Measurements from ENCODE around the gene CEP78. TPM values are rescaled to one million over a fixed set of nuclear protein-coding genes. Genes with fewer than 3 reads are reported as not detected.
"Not testable (repeated sequence)": the region's sequence is repeated elsewhere in the genome, so short reads cannot be mapped to it uniquely, and the experiment has no call there.

Gene CEP78, protein sequence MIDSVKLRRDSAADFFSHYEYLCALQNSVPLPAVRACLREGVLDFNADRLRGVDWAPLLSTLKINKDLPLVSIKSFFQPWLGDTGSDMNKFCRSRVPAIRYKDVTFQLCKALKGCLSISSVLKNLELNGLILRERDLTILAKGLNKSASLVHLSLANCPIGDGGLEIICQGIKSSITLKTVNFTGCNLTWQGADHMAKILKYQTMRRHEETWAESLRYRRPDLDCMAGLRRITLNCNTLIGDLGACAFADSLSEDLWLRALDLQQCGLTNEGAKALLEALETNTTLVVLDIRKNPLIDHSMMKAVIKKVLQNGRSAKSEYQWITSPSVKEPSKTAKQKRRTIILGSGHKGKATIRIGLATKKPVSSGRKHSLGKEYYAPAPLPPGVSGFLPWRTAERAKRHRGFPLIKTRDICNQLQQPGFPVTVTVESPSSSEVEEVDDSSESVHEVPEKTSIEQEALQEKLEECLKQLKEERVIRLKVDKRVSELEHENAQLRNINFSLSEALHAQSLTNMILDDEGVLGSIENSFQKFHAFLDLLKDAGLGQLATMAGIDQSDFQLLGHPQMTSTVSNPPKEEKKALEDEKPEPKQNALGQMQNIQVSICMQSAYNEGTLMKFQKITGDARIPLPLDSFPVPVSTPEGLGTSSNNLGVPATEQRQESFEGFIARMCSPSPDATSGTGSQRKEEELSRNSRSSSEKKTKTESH
- polyA plus RNA-seq (2013, experiment 1 of 2; ENCODE audit: insufficient read length), result 17.3 TPM
- 18.9 TPM for polyA plus RNA-seq (2013, experiment 2 of 2; ENCODE audit: insufficient read length)

DNA sequence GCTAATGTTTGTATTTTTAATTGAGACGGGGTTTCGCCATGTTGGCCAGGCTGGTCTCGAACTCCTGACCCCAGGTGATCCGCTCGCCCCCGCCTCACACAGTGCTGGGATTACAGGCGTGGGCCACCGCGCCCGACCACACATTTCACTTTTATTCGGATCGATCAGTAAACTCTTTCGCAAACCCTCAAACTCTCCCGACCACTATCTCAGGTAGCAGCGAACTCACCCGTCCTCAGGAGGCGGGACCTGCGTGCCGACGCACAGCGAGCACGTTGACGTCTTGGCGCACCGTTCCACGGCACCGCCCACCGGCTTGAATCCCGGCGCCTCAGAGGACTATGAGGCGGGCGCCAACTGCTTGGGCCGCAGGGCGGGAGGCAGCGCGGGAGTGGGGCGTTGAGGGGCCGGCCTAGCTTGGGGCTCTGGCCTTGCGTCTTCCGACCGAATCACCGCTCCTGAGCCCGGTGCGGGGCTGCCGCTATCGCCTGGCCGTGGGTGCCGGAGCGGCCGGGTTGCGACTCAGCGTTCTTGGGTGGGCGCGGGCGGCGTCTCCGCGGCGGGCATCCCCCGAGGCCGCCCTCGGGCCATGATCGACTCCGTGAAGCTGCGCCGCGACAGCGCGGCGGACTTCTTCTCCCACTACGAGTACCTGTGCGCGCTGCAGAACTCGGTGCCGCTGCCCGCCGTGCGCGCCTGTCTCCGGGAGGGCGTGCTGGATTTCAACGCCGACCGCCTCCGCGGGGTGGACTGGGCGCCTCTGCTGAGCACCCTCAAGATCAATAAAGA lies at the start of gene CEP78:
Gene CEP78, plus strand, starts transcription at position 314 of the 789 bp plus-strand sequence. Its CDS starts 276 bp downstream, at position 590.
- DNase-seq, result peak; percentile 92

DNA sequence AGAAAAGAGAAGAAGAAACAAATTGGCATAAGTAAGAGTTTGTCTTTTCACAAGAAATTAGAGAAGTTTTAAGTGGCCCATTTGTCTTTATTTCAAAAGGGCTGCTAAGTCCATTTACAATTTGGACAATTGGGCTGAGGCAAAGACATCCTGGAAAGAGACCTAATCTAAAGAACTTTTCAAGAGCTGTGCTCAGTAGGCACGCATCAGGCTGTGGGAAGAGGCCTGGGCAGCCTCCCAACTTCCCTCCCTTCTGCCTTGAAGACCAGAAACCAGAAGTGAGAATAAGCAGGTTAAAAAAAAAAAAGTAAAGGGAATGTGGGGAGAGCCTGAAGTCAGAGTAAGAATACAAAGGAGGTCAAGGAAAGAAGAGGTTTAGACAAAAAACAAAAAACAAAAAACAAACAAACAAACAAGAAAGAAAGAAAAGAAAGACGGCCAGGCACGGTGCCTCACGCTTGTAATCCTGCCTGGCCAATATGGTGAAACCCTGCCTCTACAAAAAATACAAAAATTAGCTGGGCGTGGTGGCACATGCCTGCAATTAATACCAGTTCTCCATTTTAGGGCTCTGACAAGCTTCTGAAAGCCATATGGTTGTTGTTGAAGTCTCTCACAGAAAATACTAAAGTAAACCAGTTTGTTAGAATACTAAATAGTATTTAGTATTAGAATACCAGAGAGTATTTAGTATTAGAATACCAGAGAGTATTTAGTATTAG lies 48.0 kb upstream of the CEP78 start:
- peak; percentile 10 for DNase-seq

DNA sequence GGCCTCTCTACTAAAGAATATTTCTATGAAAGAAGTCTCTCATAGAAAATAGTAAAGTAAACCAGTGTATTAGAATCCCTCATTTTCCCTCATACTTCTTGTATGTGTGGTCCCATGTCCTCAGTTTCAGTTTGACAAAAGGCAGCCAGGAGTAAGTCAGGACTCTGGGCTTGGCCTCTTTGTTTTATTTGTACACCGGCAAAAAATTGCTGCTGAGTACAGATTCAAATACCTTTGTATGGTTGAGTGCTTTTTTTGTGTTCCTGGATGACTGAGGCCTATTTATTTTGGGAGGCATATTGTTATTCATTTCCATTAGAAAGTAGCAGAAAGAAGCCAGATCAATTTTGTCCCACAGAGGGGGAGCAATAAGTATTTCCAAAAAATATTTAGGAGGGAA lies 47.3 kb upstream of the CEP78 start:
- no peak for DNase-seq

DNA sequence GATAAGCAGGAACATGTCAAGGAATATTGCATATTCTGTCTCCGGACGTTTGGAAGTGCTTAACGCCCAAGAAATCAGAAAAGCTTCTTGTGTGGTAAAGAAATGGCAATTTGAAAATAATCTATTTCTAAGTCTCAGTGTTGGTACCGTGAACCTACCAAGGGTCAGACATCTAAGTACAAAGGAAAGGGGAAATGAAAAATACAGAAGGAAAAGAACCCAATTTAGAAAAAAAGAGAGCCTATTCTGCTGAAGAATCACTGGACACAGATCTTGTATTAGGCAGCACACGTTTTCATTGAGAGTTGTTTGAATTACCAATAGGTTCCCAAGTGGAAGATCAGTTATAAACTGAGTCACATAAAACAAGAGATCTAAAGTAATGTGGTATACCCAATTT lies 46.9 kb upstream of the CEP78 start:
- no peak for DNase-seq

DNA sequence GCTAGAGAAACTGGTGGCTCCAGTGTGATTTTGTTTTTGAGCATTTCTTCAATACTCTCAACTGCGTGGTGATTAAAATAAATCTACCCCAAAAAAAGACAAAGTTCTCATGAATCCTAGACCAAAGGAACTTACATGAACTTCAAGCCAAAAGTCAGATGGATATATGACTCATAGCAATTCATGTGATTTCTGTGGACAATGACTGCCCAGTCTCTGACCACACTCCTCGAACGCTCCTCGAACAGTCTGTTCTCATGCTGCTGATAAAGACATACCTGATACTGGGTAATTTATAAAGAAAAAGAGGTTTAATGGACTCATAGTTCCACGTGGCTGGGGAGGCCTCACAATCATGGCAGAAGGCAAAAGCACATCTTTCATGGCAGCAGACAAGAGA lies 46.4 kb upstream of the CEP78 start:
- no peak for DNase-seq

DNA sequence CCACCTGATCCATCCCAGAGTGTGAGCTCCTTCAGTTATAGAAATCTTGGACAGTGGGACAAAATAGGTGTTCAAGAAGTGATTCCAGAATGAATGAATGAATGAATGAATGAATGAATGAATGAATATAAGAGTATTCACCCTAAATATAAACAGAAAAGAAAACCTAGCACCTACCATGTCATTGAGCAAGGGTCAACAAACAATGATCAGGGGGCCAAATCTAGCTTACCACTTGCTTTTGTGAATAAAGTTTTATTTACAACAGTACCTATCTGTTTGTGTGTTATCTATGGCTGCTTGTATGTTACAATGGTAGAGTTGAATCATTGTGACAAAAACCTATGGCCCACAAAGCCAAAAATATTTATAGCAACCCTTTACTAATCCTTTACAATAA lies 43.9 kb upstream of the CEP78 start:
- DNase-seq, result no peak

DNA sequence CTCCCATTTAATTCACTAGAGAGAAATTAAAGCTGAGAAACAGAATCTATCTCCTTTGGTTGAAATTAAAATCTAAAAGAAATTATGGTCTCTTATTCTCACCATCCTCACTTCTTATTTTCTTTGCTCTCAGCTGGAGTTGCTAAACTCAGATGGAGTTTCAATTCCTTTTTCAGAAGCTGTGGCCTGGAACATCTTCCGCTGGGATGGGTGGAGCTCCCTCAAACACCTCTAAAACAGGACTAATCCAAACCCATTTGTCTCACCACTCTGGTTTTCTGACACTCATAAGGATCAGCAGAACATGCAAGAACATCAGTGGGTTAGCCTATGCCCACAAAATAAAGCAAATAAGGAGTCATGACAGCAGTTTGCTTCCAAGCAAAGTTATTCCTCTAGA lies 39.6 kb upstream of the CEP78 start:
- DNase-seq, result no peak

DNA sequence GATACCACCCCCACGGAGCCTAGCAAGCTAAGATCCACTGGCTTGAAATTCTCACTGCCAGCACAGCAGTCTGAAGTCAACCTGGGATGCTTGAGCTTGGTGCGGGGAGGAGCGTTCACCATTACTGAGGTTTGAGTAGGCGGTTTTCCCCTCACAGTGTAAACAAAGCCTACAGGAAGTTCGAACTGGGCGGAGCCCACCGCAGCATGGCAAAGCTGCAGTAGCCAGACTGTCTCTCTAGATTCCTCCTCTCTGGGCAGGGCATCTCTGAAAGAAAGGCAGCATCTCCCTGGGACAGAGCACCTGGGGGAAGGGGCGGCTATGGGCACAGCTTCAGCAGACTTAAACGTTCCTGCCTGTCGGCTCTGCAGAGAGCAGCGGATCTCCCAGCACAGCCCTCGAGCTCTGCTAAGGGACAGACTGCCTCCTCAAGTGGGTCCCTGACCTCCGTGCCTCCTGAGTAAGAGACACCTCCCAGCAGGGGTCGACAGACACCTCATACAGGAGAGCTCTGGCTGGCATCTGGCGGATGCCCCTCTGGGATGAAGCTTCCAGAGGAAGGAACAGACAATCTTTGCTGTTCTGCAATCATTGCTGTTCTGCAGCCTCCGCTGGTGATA lies 34.6 kb upstream of the CEP78 start:
- DNase-seq, result not testable (repeated sequence)

DNA sequence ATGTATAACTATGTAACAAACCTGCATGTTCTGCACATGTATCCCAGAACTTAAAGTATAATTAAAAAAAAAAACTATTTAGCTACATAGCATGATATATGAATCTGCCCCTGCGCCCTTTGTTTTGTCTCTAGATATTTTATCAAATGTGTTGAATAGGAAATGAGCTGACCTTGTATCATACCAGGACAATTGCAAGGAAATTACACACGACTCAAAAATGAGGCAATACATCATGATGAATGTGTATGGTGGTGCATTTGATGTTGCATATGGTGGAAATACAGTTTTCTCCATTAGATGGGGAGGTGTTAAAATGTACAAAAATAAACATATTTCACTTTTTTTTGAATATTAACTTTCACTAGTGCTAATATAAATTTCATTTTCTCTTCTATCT lies 28.6 kb upstream of the CEP78 start:
- DNase-seq, result no peak

DNA sequence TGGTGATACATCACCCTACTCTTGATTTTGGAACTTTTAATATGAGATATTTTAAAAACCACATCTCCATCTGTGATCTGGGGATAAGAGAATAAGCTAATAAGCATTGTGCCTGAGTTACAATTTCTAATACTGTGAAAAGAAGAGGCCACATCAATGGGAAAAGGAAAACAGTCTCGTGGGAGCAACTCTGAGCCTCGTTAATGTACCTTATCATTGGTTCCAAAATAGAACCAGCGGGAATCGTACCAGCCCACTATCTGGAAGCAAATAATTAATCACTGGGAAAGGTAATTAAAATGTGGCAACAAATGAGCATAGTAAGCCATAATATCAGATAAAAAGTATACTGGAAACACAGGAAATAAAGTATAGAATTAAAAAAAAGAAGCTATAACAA lies 28.0 kb upstream of the CEP78 start:
- DNase-seq, result no peak

DNA sequence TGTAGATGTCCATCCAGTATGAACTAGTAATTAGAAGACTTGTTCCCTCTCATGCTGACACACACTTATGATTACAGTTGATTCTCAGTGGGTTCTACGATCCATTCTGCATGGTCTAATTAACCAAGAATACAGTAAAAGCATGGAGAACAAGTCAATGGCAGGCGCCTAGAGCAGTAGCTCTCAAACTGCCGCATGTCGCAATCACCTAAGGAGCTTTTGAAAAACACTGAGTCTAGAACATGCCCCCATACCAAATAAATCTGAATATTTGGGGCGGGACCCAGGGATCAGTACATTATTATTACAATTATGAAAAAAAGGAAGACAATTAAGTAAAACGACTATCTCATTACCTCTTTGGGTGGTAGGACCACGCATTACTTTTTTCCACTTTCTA lies 26.7 kb upstream of the CEP78 start:
- no peak for DNase-seq

DNA sequence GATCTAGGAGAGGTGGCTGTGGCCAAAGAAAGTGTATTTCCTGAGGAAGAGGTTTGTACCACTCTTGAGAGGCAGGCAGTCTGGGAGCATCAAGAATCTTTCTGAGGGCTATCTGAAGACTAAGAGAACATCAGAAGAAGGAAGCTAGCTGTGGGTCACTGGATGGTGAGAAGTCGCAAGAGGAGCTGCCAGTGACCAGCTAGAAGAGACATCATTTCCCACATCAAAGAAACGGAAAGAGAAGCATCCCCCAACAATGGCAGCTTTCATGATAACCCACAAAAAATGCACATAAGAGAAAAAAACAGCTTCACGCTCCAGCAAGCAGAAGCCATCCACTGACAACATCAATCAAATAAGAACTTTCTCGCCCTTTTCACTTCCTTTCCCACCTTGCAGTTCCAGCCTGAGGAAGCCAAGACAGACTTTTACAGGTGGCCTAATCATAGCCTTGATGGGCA lies 25.0 kb upstream of the CEP78 start:
- DNase-seq, result no peak

DNA sequence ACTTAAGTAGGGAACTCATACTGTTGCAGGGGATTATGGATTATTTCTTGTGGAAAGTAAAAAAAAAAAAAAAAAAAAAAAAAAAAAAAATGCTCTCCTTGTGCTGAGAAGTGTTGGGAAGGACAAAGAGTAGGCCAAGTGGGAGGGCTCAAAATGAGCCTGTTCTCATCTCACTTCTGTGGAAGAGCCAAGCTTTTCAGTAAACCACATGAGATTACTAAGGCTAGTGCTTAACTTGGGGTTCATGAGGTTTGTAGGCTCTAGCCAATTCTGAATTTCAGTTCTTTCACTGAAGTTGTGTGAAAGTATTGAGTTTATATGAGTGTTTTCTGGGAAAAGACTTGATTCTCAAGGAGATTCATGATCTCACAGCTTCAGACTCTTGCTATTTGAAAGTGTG lies 23.0 kb upstream of the CEP78 start:
- no peak for DNase-seq

DNA sequence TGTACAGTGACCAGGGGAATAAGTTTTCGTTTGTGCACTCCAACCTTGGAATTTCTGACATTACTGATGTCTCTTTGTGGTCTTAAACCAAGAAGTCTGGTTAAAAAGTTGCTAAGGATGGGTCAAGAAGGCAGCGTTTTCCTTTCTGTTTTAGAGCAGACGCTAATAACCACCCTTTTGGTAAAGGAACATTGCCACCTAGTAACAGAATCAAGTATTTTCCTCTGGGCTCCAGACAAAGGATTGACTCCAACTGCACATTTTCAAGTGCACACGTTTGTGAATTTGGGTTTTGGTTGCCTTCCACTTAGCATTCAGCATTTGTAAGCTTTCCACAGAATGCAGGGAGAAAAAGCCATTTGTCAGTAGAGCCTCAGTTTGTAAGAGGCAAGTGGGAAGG lies 22.2 kb upstream of the CEP78 start:
- DNase-seq, result peak; percentile 40

DNA sequence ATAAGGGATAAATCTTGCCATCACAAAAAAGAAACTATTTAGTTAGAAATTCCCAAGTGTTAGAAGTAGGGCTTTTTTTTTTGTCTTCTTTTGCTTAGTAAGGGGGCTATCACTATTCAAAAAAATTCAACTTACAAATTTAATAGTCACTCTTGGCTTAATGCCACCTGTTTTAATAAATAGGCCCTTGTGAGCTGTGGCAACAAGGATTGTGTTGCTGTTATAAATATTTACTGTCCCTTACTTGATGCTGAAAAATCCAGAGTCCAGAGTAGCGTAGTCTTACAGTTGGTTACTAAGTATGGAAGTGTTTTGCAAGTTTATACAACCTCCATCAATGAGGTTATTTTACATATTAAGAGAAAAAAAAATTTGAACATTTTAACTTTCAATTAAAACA lies 21.4 kb upstream of the CEP78 start:
- DNase-seq, result no peak

DNA sequence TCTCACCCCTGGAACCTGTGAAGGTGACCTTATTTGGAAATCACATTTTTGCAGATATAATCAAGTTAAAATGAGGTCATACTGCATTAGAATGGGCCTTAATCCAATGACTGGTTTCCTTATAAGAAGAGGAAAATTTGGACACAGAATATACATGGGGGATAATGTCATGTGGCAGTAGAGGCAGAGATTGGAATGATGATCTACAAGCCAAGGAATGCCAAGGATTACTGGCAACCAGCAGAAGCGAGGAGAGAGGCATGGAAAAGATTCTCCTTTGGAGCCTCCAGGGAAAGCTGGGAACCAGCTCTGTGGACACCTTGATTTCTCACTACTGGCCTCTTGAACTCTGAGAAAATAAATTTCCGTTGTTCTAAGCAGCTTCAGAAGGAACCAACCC lies 20.2 kb upstream of the CEP78 start:
- DNase-seq, result peak; percentile 89

DNA sequence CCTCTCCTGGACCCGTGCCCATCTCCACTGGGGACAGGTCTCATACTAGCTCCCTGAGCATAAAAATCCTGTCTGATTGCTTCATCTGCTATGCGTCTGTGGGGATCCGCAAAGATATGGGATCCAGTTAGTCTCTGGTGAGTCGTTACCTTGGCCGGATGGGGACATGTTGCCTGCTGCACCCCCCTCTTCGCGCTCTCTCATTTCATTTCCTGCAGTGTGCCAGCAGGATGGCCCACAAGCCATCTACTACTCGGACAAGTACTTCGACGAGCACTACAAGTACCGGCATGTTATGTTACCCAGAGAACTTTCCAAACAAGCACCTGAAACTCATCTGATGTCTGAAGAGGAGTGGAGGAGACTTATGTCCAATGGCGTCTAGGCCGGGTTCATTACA lies 17.0 kb upstream of the CEP78 start:
- no peak for DNase-seq

DNA sequence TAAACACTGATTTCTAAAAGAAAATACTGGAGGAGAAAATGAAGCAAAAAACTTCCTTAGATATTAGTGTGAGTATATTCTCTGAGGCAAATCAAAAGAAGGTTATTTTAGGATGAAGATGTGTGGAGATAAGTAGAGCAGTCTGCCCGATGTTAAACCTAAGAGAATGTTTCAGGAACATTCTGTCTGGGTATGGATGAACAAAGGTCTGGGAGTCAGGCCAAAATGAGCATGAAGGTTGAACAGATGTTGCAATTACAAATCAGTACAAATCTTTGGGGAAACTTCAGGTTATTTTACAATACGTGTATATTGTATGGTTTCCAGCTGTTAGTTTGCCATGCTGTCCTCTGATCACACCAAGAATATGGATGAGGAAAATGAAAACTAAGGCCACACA lies 14.4 kb upstream of the CEP78 start:
- DNase-seq, result no peak

DNA sequence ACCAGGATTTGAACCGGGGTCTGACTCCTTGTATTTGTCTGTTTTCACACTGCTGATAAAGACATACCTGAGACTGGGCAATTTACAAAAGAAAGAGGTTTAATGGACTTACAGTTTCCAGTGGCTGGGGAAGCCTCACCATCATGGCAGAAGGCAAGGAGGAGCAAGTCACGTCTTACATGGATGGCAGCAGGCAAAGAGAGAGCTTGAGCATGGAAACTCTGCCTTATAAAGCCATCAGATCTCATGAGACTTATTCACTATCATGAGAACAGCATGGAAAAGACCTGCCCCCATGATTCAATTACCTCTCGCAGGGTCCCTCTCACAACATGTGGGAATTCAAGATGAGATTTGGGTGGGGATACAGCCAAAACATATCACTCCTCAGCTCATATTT lies 14.0 kb upstream of the CEP78 start:
- not testable (repeated sequence) for DNase-seq

DNA sequence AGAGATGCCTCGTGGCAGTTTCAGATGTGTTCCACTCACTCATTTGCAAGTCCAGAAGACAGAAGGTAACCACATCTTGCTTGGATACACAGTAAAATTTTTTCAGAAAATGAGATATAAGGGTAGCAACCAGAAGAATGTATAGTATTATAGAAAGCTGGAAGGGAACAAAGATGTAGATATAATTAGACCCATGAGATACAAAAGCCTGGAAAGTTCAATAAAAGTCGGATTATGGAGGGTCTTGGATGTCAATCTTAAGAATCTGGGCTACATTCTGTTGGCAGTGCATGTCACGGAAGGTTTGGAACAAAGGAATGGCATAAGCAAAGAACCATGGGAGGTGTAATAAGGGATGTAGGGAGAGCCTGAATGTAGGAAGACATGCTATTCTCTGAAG lies 5.1 kb upstream of the CEP78 start:
- no peak for DNase-seq

DNA sequence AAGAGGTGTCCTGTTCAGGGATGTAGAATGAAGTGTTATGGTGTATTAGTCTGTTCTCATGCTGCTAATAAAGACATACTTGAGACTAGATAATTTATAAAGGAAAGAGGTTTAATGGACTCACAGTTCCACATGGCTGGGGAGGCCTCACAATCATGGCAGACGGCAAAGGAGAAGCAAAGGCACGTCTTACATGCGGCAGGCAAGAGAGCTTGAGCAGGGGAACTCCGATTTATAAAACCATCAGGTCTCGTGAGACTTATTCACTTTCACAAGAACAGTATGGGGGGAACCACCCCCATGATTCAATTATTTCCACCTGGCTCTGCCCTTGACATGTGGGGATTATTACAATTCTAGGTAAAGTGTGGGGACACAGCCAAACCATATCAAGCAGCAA lies 3.4 kb upstream of the CEP78 start:
- not testable (repeated sequence) for DNase-seq

DNA sequence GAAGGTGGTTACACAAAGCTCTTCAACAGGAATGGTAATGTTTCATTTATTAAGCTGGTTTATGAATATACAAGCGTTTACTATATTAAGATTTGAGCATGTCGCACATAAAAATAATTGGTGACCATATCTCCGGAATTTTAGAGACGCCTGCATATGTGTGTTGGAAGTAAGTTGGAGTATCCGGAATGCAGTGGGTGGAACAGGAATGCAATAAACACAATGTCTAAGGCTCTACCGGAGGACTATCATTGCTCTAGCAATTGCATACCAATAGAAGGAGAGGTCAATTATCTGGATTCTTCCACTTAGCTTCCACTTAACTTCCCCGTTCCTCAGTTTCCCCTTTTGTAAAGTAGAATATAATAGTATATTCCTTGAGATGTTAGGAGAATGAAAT lies 1.1 kb upstream of the CEP78 start:
- DNase-seq, result peak; percentile 31

All from fibroblast of skin of scalp (primary cell).